Stimulated activated CD8-positive, alpha-beta memory T cell treated with anti-CD3 and anti-CD28 coated beads, Interleukin-7, amount 100 ng/mL, for 1 hour (primary cell): ENCODE measurements around the gene UGT1A5.

Experiments used
- DNase-seq, 2 donors: peaks; one replicate each; pipeline ENCODE4 v3.0.0-alpha.2; 2020; ENCODE audit warnings: low read depth in 2 of 2

UGT1A5 gene

DNA sequence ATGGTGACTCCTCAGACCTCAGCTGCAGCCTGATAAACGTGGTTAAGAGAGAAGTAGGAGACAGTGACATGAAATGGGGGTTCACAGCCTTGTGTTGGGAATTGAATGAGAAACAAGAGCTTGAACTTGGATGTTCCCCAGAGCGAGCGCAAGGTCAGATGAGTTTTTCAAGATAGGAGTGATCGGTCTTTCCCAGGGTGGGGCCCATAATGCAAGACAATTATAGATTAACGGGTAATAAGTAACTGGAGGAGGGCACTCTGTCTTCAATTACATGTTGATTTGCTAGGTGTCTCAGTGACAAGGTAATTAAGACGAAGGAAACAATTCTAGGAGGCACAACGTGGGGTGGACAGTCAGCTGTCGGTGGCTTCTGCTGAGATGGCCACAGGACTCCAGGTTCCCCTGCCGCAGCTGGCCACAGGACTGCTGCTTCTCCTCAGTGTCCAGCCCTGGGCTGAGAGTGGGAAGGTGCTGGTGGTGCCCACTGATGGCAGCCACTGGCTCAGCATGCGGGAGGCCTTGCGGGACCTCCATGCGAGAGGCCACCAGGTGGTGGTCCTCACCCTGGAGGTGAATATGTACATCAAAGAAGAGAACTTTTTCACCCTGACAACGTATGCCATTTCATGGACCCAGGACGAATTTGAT is at the start of gene UGT1A5:
TSS of gene UGT1A5 (plus strand) at position 297 of the 651 bp plus-strand sequence. CDS start at position 382, 85 bp downstream.
- DNase-seq, result no peak

DNA sequence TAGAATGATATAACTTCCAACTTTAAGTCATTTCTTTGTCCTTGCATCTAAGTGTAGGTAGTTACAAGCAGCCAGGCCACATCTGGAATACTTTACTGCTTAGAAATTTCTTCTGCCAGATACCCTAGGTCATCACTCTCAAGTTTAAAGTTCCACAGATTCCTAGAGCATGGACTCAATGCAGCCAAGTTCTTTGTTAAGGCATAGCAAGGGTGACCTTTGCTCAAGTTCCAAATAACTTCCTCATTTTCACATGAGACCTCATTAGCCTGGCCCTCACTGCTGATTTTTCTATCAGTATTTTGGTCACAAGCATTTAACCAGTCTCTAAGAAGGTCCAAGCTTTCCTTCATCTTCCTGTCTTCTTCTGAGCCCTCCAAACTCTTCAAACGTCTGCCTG is 48.8 kb upstream of the UGT1A5 start:
- DNase-seq, result no peak

DNA sequence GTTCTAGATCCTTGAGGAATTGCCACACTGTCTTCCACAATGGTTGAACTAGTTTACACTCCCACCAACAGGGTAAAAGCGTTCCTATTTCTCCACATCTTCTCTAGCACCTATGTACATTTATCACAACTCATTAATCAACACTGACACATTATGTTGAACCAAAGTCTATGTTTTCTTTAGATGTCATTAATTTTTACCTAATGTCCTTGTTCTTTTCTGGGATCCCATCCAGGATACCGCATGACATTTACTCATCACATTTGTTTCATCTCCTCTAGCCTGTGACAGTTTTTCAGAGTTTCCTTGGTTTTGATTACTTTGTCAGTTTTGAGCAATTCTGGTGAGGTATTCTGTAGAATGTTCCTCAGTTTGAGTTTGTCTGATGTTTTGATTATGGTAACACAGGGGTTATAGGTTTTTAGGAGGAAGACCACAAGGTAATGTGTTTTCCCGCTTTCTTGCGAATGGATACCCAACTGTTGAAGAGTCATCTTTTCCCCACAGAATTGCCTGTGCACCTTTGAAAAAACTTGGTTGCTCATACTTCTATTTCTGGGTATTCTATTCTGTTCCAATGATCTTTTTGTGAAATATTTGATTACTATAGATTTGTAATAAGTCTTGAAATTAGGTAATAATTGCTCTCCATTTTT is 44.0 kb upstream of the UGT1A5 start:
- no peak for DNase-seq

DNA sequence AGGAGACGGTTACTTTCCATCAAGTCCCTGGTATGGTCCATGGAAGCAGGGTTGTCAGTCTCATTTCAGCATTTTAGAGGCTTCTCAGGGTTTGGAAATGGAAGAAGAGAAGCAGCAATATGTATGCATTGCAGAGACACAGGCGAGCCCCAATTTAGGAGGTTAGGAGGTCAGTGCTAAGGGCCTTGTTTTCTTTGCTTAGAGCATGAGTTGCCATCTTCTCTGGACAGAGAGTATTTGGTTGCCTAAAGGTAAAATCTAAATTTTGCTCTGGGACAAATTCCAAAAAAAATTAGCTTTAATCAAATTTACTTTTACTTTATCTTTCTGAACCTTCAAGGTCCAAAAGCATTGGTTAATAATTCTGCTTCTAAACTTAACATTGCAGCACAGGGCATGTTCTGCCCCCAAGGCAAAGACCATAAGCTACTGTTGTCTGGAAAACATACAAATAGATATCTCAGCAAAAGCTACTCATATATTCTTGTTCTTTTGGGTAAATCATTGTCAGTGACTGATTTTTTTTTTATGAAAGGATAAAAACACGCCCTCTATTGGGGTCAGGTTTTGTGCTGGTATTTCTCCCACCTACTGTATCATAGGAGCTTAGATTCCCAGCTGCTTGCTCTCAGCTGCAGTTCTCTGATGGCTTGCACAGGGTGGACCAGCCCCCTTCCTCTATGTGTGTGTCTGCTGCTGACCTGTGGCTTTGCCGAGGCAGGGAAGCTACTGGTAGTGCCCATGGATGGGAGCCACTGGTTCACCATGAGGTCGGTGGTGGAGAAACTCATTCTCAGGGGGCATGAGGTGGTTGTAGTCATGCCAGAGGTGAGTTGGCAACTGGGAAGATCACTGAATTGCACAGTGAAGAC is 41.2 kb upstream of the UGT1A5 start, which contains the start of gene UGT1A9:
TSS of gene UGT1A9 (plus strand) at position 609 of the 872 bp plus-strand sequence. CDS start at position 646, 37 bp downstream.
- no peak for DNase-seq

DNA sequence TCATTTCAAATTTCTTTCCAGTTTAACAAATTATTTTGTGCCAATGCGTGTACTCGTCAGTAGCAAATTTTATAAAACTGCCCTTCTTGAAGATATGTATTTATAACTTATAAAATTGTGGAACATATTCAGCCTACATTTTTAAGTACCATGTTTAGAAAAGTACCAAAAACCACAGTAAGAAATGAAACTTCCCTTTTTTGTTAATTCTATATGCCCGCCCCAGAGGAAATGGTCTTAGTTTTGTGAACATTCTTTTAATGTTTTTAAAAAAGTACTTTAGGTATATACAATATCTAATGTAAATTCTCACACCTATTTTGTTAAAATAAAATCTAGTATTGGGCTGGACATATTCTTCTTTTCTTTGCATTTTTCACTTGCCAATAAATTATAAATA is 39.8 kb upstream of the UGT1A5 start:
- no peak for DNase-seq

DNA sequence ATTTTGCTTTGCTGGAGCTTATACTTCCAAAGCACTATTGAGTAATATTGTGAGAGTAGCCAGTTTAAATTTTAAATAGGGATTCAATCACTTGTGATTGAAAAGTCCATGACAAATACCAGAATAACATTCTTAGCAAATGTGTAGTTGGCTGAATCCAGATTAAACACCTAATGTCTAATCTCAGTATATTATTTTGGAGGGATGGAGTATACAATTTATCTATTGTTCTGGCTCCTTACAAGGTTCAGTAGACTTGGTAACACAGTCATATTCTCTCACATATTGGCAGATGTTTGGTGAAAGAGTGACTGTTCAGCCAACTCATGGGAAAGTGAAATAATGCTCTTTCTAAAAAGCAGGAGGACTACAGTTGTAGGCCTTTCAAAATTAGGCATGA is 38.8 kb upstream of the UGT1A5 start:
- DNase-seq, result no peak

DNA sequence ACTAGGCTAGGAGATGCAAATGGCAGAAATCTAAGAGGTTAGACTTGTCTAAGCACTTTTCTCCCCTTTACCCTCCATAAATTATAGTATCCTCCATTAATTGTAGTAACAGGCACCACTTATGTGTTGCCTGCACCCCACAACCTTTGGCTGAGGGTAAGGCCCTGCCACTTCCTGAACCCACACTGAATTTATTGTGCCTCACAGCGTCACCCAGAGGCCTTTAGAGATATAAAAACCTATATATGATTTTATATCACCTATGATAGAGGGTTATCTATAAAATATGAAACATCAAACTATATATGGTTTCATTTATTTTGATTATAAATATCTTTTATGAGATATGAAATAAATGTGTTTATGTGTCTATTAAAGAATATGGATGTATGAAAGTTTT is 38.4 kb upstream of the UGT1A5 start:
- no peak for DNase-seq

DNA sequence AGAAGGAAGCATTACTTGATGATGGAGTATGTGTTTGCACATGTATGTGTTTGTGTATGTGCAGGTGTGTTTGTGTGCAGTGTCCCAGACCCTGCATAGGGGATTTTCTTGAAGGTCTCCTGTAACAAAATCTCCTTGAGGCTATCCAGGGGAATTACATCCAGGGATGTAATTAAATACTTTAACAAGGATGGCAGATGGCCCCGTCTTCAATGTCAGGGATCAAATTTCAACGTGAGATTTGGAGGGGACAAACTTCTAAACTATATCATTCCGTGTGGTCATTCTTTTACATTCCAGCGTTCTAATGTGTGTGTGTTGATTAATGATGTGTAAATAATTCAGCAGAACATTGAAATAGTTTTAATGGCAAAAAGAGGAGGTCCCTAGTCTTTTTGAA is 37.7 kb upstream of the UGT1A5 start:
- DNase-seq, result no peak

DNA sequence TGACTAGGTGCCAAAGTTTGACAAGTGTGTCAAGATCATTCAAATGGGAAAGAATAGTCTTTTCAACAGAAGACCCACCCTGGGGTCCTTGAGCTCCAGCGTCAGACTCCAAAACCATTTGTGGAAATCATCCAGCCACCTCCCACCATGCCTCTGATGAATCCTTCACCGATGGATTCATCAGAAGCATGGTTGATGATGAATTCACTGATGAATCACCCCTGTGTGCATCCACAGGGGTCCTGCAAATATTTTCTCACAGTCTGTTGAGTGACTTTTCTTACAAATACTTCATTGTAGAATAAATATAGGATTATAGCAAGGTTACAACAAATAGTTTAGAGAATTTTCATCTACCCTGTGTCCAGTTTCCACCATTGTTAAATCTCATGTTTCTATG is 36.7 kb upstream of the UGT1A5 start:
- DNase-seq, result no peak

DNA sequence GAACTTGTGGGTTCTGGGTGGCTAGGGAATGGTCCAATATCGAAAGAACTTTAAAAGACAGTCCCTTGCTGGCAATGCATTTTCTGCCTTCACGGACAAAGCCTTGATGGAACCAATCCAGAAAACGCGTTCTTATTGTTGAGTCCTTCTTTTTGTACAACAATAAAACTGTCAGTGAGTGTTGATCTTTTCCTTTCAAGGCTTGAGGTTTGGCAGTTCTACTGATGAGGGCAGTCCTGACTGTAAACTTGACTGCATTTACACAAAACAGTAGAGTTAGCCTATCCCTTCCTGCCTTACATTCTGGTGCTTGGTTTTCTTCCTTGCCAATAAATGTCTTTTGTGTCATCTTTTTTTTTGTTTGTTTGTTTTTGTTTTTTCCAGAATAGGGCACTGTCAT is 33.5 kb upstream of the UGT1A5 start:
- DNase-seq, result no peak

DNA sequence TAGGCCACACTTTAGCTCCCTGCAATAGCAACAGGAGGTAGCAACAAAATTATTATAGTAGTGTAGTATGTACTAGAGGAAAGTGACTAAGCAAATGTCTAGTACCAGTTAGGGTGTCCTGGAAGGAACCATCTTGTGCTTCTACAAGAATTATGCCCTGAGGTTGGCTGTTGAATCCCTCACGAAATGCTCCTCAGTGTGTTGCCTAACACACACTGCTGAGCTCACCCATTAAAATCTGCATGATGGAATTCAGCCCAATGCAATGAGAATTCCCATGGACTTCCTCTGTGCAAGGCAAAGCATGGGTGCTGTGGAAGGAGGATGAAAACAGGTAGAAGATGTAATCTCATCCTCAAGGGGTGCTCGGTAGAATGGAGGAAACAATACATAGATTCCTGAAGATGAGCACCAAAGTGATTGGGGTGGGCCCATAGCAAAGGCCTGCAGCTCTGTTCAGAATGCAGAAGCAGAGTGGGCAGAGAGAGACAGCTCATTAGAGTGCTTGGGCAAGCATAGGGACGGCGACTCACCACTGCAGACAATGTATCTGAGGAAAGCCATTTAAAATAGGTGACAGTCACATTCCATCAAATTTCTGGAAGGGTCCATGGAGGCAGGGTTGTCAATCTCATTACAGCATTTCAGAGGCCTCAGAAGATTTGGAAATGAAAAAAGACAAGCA is 32.2 kb upstream of the UGT1A5 start:
- DNase-seq, result no peak

DNA sequence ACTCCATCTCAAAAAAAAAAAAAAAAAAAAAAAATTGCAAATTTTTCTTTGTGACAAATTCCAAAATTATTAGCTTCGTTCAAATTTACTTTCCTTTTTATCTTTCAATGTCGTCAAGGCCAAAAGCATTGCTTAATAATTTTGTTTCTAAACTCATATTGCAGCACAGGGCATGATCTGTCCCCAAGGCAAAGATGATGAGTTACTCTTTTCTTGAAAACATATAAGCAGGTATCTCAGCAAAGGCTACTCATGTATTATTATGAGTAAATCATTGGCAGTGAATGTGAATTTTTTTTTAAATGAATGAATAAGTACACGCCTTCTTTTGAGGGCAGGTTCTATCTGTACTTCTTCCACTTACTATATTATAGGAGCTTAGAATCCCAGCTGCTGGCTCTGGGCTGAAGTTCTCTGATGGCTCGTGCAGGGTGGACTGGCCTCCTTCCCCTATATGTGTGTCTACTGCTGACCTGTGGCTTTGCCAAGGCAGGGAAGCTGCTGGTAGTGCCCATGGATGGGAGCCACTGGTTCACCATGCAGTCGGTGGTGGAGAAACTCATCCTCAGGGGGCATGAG is 31.1 kb upstream of the UGT1A5 start, which contains the start of gene UGT1A7:
TSS of gene UGT1A7 (plus strand) at position 381 of the 579 bp plus-strand sequence. CDS start at position 418, 37 bp downstream.
- no peak for DNase-seq

DNA sequence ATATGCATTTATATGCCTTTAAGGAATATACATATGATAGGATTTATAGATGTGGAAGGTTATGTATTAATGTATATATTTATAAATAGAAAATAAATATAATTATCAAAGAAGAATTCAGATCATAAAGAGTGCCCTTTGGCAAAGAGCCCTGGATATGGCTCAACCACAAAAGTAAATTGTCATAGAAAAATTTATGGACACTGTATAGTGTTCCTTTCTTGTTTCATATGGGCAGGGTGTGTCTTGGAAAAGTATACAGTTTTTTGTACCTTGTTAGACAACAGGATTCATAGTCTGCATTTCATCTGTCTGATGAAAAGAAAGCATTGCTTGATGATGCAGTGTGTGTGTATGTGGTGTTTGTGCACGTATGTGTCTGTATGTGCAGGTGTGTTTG is 28.1 kb upstream of the UGT1A5 start:
- no peak for DNase-seq

DNA sequence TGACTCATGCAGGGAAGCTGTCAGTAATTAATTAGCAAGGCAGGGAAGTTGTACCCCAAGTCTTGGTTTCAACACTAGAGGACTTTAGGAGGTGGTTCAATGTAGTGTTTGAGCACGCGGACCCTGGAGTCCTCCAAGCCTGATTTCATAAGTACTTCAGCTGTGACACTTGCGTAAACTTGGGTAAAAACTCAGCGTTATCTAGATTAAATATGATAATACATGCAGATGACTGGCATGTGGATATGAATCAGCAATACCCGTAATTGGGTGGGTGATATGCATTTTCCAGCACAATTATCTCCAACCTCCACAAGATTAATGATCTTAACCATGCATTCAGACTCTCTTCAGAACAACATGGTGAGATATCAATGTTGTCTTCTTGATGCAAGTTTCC is 25.8 kb upstream of the UGT1A5 start:
- no peak for DNase-seq

DNA sequence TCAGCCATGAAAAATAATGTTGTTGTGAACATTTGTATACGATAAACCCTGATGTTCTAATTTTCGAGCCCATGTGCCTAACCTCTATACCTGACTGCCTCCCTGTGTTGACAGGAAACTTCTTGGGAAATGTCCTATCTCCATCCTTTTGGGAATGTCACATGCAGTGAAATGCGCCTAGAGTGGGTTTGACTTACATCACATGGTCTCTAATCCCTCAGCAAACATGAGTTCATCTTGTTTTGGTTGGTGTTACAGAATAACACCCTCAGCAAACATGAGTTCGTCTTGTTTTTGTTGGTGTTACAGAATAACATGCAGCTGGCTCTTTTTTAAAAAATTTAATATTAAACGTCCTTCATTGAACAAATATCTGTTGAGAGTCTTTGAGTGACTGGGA is 24.4 kb upstream of the UGT1A5 start:
- DNase-seq, result no peak

DNA sequence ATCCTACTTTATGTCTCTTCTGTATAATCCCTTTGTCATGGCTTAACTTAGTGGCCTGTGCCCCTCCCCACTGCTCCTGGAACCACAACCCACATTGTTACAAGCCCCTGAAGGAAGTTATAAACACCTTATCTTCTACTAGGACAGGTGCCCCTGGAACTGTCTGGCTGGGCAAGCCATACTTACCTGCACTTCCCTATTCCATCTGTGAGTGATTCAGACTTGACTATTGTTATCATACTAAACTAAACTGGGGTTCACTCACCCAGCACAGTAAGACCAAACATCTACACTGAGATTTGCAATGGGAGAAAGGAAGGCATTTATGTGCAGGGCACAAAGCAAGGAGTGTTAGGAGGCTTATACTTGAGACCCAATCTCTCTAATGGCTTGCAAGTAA is 23.7 kb upstream of the UGT1A5 start:
- no peak for DNase-seq

DNA sequence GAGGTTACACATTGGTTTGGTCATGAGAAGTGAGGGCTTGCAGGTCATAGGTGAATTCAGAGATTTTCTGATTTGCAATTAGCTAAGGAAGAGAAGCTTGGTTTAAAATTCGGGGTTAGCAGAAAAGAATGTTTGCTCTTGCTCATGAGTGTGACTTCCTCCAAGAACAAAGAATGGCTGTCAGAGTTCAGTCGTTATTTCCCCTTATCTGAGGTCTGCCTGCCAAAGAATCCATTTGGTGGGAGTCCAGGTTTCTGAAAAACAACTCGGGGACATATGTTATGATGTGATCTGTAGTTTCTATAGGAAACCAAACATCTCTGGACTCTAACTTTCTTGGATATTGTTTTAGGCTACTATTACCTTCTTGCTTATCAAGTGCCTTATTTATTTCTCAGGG is 23.2 kb upstream of the UGT1A5 start:
- no peak for DNase-seq

DNA sequence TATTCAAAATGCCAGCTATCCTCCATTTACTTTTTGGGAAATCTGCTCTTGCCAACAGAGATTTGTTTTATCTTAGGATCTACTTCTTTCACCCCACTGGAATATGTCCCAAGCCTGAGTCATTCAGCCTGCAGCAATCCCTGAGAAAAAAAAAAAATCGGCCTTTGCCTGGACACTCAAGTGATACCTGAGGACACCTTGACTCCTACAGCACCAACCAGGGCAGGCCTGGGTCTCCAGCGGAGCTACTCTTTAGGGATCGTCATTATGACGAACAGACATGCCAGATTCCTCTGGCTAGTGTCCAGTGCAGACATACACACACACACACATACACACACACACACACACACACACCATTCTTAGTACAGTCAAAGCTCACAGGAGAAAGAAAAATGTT is 22.3 kb upstream of the UGT1A5 start:
- DNase-seq, result no peak

DNA sequence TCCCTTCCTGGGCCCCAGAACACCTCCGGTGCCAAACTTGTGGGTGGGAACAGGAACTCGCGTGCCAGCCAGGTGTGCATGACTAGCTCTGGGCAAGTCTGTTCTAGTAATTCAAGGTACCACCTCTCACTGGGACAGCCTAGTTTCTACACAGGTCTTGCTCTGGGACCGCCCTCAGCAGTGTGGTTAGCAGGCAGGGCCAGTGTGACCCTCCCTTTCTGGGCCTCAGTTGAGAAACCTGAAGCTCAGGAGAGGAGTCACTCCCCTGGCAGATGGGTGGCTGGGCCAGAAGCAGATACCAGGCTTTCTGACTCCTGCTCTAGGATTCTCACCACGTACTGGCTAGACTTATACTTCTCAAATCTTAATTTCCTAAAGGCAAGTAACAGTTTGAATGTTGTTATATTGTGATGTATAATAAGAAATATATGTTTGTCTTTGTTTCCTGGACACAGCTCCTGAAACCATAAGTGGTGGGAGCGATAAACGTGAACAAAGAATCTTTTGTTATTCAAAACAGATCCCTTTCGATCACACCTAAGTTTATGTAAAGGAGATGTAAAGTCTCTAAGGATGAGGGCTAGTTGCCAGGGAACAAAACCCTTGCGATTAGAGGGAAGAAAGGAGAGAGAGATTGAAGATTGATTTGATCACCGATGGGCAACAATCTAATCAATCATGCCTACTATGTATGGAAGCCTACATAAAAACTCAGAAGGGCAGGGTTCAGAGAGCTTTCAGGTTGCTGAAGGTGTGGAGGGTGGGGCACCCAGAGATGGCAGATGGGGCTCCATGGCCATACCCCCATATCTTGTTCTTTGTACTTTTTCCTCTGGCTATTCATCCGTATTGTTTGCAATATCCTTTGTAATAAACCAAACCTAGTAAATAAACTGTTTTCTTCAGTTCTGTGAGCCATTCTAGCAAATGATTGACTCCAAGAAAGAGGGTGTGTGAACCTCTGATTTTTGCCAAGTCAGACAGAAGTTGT is 21.0 kb upstream of the UGT1A5 start:
- no peak for DNase-seq

DNA sequence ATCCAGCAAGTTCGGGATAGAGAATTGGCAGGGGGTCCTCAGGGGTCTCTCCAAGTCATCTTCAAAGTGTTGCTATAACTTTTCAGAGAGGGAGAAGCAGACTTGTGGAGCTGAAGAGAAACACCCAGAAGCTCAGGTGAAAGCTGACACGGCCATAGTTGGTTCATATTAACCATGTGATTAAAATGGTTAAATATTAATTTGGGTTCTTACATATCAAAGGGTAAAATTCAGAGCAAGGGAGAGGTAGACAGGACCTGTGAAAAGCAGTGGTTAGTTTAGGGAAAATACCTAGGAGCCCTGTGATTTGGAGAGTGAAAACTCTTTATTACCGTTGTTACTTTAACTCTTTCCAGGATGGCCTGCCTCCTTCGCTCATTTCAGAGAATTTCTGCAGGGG is 20.1 kb upstream of the UGT1A5 start, which contains the start of gene UGT1A6:
TSS of gene UGT1A6 (plus strand) at position 243 of the 400 bp plus-strand sequence. CDS start at position 358, 115 bp downstream.
- no peak for DNase-seq
